Activated naive CD8-positive, alpha-beta T cell treated with anti-CD3 and anti-CD28 coated beads, Interleukin-2, amount 50 U/mL, for 16 hours (primary cell): ENCODE results near the gene DACT1.

ENCODE experiments used
- DNase-seq: peaks from one replicate; pipeline ENCODE4 v3.0.0-alpha.2; 2020; ENCODE audit warnings: low read depth, low spot score

Gene DACT1

GRCh38 chr14:58635091-58635830, 2.5 kb upstream of the DACT1 start:
- no peak for DNase-seq

- no peak for DNase-seq
Observed at GRCh38 chr14:58636129-58636528, 1.6 kb upstream of the DACT1 start.

DNA sequence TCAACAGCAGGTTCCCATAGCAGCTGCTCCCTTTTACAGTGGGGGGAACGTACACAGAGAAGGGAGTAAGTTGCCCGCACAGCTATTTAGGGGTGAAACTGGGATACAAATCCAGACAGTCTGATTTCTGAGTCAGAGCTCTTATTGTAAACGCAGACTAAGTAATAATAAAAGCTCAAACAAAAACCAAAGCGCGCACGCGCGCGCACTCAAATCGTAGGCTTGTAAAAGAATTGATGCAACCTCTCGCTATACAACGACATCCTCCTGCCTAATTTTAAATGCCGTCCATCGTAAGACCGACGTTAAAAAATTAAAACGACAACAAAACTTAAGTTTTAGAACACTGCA, 747 bp upstream of the DACT1 start:
- DNase-seq, result no peak

DNA sequence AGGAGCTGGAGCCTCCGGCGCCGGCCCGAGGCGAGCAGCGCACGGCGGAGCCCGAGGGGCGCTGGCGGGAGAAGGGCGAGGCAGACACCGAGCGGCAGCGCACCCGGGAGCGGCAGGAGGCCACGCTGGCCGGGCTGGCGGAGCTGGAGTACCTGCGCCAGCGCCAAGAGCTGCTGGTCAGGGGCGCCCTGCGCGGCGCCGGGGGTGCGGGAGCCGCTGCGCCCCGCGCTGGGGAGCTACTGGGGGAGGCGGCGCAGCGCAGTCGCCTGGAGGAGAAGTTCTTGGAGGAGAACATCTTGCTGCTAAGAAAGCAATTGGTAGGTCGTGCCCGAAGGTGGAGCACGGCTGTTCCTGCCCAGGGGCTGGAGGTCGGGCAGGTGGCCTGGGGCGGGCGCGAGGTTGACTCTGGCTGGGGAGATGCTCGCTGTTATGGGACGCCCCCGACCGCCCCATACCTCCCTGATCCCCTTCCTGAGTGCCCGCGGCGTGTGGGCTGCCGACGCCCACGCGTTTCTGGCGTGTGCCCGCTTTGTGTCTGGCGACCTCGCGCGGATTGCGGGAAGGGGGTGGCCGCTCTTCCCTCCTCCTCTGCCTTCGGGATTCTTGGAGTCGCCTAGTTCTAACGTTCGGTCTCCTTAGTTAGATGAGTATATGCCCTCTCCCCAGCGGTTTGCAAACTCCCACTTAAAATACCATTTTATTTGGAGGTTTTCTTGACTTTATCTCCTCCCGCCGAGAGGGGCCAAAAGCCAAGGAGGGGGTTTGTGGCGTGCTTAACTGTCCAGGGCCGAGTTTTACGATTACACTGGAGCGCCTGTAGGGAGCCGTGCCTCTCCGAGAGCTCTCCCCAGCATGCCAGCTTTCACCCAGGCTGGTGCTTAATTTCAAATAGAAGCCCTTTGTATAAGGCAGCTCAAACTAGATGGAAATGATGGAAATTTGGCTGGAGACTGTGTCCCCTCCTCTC, 752 bp downstream of the DACT1 start:
- no peak for DNase-seq

DNA sequence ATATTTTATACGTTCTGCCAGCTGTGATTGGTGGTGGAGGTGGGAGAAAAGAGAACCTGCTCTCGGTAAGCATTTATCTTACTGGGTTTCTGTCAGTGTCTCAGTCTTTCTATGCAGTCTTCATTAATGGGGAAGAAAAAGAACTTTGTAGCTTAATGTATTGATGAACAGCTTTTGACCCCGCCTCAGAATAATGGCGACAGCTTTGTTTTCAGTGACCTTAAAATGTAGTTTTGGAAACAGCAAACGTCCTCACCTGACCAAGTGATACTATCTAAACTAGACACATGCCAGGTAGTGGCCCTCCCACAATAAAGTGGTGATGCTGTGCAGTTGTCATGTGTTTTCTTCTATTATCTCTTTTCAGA, 1.4 kb downstream of the DACT1 start:
- no peak for DNase-seq

- DNase-seq, result no peak
Observed at GRCh38 chr14:58639842-58640484, 2.2 kb downstream of the DACT1 start.

GRCh38 chr14:58640959-58641358, 3.2 kb downstream of the DACT1 start:
- no peak for DNase-seq

DNA sequence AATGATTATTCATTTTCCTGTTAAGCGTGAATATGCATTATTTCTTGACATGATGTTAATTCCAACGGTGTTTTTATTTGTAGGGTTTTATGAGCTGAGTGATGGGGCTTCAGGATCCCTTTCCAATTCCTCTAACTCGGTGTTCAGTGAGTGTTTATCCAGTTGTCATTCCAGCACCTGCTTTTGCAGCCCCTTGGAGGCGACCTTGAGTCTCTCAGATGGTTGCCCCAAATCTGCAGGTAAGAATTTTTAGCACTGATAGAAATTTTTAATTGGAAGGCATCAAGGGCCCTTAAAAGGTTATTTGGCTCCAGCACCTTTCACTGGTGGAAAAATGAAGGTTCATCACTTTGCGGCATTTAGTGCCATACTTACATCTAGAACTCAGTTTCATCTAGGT, 3.7 kb downstream of the DACT1 start:
- no peak for DNase-seq

GRCh38 chr14:58643366-58643765, 5.6 kb downstream of the DACT1 start:
- no peak for DNase-seq

- no peak for DNase-seq
Observed at GRCh38 chr14:58645641-58646040, 7.9 kb downstream of the DACT1 start.

DNA sequence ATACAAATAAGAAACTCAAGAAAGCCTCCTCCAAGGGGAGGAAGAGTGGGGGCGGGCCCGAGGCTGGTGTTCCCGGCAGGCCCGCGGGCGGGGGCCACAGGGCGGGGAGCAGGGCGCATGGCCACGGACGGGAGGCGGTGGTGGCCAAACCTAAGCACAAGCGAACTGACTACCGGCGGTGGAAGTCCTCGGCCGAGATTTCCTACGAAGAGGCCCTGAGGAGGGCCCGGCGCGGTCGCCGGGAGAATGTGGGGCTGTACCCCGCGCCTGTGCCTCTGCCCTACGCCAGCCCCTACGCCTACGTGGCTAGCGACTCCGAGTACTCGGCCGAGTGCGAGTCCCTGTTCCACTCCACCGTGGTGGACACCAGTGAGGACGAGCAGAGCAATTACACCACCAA, 8.7 kb downstream of the DACT1 start:
- DNase-seq, result no peak

DNA sequence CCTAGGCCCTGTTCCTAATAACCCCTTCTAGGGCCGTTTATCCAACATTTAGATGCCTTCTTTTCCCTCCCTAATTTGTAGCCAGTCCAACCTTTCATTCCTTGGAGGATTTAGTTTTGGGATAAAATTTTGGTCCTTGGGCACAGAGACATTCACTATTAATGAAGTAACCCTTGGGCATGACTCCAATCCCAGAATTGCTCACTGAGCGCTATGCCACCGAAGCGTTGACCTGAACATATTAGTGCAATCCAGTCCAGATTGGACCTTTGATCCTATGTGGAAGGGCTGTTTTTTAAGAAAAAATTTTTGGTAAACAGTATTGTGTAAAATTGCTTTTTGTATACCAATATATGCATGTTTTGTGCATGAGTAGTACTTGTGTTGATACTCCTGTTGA, 10.0 kb downstream of the DACT1 start:
- DNase-seq, result no peak

DNA sequence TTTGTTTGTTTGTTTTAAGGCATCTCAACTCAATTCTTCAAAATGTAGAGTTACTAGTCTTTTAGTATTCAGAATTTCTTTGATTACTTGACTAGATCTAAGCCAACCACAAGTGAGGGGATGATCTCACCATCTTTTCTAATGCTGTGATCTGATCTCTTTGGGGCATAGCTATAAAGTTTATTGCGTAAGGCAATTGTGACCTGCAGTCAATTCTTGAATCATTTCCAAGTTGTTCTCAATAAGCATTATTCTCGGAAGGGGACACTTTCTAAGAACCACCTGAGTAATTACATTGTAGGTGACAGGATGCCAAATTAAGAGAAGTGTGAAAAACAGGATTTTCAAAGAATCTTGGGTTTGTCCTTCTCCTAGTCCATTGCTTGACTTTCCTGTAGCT, 13.1 kb downstream of the DACT1 start:
- DNase-seq, result no peak

GRCh38 chr14:58656671-58657411, 19.1 kb downstream of the DACT1 start:
- no peak for DNase-seq

DNA sequence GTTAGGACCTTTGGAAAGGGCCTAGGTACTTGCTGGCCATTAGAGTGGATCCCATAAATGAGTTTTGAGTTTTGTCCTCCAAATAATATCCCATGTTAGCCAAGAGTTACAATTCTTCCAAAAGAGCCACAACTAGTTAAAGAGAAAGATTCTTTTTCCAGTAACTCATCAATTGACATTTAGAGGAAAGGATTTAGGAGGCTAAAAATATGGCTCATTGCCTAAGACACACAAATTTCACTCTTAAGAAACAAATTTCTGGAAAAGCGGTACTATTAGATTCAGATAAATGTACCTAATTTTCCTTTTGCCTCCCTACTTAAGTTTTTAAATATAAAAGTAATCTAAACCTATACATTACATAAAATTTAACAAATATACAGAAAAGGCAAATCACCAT, 21.3 kb downstream of the DACT1 start:
- no peak for DNase-seq

DNA sequence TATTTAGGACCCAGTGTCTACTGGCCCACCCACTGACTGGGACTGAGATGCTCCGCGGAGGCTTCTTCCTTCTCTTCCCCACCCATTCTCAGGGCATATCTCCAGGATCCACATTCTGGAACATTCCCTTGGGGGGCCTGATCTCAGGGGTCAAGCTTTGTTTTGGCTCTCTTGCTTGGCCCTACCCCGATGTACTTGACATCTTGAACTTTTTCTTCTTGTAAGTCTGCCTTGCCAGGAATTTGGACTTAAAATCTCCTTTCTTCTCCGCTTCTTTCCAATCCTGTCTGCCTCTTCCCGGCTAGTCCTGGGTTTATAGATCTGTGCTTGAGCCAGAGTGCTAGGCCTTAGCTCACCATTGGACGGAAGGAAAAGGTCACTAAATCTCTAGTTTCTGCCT, 22.1 kb downstream of the DACT1 start:
- DNase-seq, result no peak

GRCh38 chr14:58660407-58660806, 22.6 kb downstream of the DACT1 start:
- no peak for DNase-seq

- no peak for DNase-seq
Observed at GRCh38 chr14:58662018-58662417, 24.3 kb downstream of the DACT1 start.

GRCh38 chr14:58662759-58663158, 25.0 kb downstream of the DACT1 start:
- DNase-seq, result no peak

GRCh38 chr14:58663494-58664111, 25.8 kb downstream of the DACT1 start:
- no peak for DNase-seq

GRCh38 chr14:58665773-58666500, 28.2 kb downstream of the DACT1 start:
- DNase-seq, result no peak
